Fibroblast of the conjunctiva (primary cell): ENCODE measurements around the gene EEF1AKMT3.
A peak's percentile ranks its signal among the peaks of the same experiment; 100 is the strongest.

ENCODE experiments used
- DNase-seq: peaks from one replicate; pipeline ENCODE4 v3.0.0-alpha.2; 2010; ENCODE audit warnings: low read depth

EEF1AKMT3 gene

GRCh38 chr12:57751432-57751787, 21.0 kb upstream of the EEF1AKMT3 start:
- no peak for DNase-seq

- DNase-seq: peak; percentile 100
Measured at GRCh38 chr12:57751788-57752667, 20.4 kb upstream of the EEF1AKMT3 start, which contains the start of gene CDK4. Gene CDK4 (minus strand): TSS chr12:57752310. CDS start chr12:57751717, 593 bp downstream.

GRCh38 chr12:57752668-57753000, 19.8 kb upstream of the EEF1AKMT3 start:
- no peak for DNase-seq

- DNase-seq: no peak
Measured at GRCh38 chr12:57753756-57754337, 18.6 kb upstream of the EEF1AKMT3 start.

GRCh38 chr12:57754411-57755193, 17.8 kb upstream of the EEF1AKMT3 start, which contains the start of gene MARCHF9:
Gene MARCHF9 (plus strand): TSS chr12:57755103. CDS start chr12:57755529, 426 bp downstream.
- DNase-seq: no peak

- DNase-seq: no peak
Measured at GRCh38 chr12:57755194-57755453, 17.3 kb upstream of the EEF1AKMT3 start.

- no peak for DNase-seq
Measured at GRCh38 chr12:57755454-57756372, 16.7 kb upstream of the EEF1AKMT3 start.

GRCh38 chr12:57756406-57757341, 15.7 kb upstream of the EEF1AKMT3 start:
- no peak for DNase-seq

GRCh38 chr12:57757771-57758170, 14.6 kb upstream of the EEF1AKMT3 start:
- DNase-seq: no peak

- no peak for DNase-seq
Measured at GRCh38 chr12:57758552-57759359, 13.7 kb upstream of the EEF1AKMT3 start.

GRCh38 chr12:57759360-57759980, 12.9 kb upstream of the EEF1AKMT3 start:
- no peak for DNase-seq

GRCh38 chr12:57760347-57760982, 11.9 kb upstream of the EEF1AKMT3 start:
- no peak for DNase-seq

- no peak for DNase-seq
Measured at GRCh38 chr12:57761391-57761998, 10.9 kb upstream of the EEF1AKMT3 start.

- no peak for DNase-seq
Measured at GRCh38 chr12:57762463-57762862, 10.0 kb upstream of the EEF1AKMT3 start.

GRCh38 chr12:57763881-57764661, 8.3 kb upstream of the EEF1AKMT3 start:
- DNase-seq: no peak

GRCh38 chr12:57764662-57765002, 7.8 kb upstream of the EEF1AKMT3 start:
- DNase-seq: no peak

GRCh38 chr12:57765003-57765697, 7.3 kb upstream of the EEF1AKMT3 start:
- no peak for DNase-seq
